SK-N-DZ (cell line): Measurements from ENCODE around the gene RPL36. TPM values are rescaled to one million over a fixed set of nuclear protein-coding genes. Genes with fewer than 3 reads are reported as not detected.

Experiments
- DNase-seq: peaks from one replicate; pipeline ENCODE4 v3.0.0-alpha.2; 2015; ENCODE audit warnings: low spot score
- polyA plus RNA-seq, 2 experiments: library from polyadenylated mRNA; depleted of rRNA; stranded (reverse); fragments of >200 nt; gene quantifications; 2 replicates each; pipeline ENCODE4 v1.2.3, GENCODE V29; 2014

The RPL36 gene
- 1,227 and 2,229 TPM in 2 replicates for polyA plus RNA-seq (2014; cell fraction: cytosol; rRNA removed)
- polyA plus RNA-seq (2014; cell fraction: nucleus; rRNA removed) = 675 and 1,214 TPM in 2 replicates

GRCh38 chr19:5690125-5690954 lies at the start of gene RPL36:
RPL36 (plus strand) TSS chr19:5690295; CDS start chr19:5690508, 213 bp downstream.
- peak; percentile 93 for DNase-seq

- no peak for DNase-seq
Measured at GRCh38 chr19:5641171-5641570, 48.9 kb upstream of the RPL36 start.

GRCh38 chr19:5642204-5642603 lies 47.9 kb upstream of the RPL36 start:
- no peak for DNase-seq

- DNase-seq = no peak
Measured at GRCh38 chr19:5643060-5643459, 47.0 kb upstream of the RPL36 start.

GRCh38 chr19:5644037-5644436 lies 46.1 kb upstream of the RPL36 start:
- no peak for DNase-seq

GRCh38 chr19:5645409-5645808 lies 44.7 kb upstream of the RPL36 start:
- no peak for DNase-seq

- DNase-seq = no peak
Measured at GRCh38 chr19:5646703-5647102, 43.4 kb upstream of the RPL36 start.

GRCh38 chr19:5648464-5648863 lies 41.6 kb upstream of the RPL36 start:
- no peak for DNase-seq

- DNase-seq = no peak
Measured at GRCh38 chr19:5651361-5651760, 38.7 kb upstream of the RPL36 start.

- DNase-seq = no peak
Measured at GRCh38 chr19:5652261-5652660, 37.8 kb upstream of the RPL36 start.

GRCh38 chr19:5654931-5655330 lies 35.2 kb upstream of the RPL36 start:
- no peak for DNase-seq

GRCh38 chr19:5655412-5655811 lies 34.7 kb upstream of the RPL36 start:
- no peak for DNase-seq

GRCh38 chr19:5661483-5661882 lies 28.6 kb upstream of the RPL36 start:
- DNase-seq = no peak

- DNase-seq = no peak
Measured at GRCh38 chr19:5663904-5664303, 26.2 kb upstream of the RPL36 start.

GRCh38 chr19:5664515-5664914 lies 25.6 kb upstream of the RPL36 start:
- no peak for DNase-seq

GRCh38 chr19:5665781-5666513 lies 24.1 kb upstream of the RPL36 start:
- no peak for DNase-seq

- no peak for DNase-seq
Measured at GRCh38 chr19:5666921-5667610, 23.0 kb upstream of the RPL36 start.

- no peak for DNase-seq
Measured at GRCh38 chr19:5667751-5668271, 22.3 kb upstream of the RPL36 start.

GRCh38 chr19:5669212-5669611 lies 20.9 kb upstream of the RPL36 start:
- DNase-seq = no peak

GRCh38 chr19:5671600-5671999 lies 18.5 kb upstream of the RPL36 start:
- DNase-seq = no peak

- no peak for DNase-seq
Measured at GRCh38 chr19:5672708-5673459, 17.2 kb upstream of the RPL36 start.
